T follicular helper cell (primary cell): Measurements from ENCODE around the gene FRMD6.

Experiments used
- DNase-seq: peaks from one replicate; pipeline ENCODE4 v3.0.0-alpha.2; 2020; ENCODE audit warnings: low read depth

Gene FRMD6

DNA sequence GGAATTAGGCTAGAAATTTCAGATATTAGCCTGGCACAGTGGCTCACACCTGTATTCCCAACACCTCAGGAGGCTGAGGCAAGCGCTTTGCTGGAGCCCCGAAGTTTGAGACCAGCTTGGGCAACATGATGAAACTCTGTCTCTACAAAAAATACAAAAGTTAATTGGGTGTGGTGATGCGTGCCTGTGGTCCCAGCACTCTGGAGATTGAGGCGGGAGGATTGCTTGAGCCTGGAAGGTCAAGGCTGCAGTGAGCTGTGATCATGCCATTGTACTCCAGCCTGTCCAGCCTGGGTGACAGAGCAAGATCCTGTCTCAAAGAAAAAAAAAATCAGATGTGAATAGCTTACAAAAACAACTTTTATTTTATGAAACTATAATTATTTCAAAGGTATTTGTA, 15.1 kb downstream of the FRMD6 start:
- DNase-seq: no peak

DNA sequence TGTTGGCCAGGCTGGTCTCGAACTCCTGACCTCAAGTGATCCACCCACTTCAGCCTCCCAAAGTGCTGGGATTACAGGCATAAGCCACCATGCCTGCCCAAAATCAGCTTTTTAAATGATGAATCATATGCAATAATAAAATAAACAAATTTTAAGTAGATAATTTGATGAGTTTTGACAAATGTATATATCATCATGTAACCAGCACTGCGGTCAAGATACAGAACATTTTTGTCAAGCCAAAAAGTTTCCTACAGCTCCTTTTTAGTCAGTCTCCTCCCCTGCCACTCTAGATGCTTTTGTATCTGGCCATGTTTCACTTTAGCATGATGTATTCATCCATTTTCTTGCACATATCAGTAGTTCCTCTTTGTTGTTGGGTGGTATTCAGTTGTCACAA, 17.2 kb downstream of the FRMD6 start:
- DNase-seq: no peak

DNA sequence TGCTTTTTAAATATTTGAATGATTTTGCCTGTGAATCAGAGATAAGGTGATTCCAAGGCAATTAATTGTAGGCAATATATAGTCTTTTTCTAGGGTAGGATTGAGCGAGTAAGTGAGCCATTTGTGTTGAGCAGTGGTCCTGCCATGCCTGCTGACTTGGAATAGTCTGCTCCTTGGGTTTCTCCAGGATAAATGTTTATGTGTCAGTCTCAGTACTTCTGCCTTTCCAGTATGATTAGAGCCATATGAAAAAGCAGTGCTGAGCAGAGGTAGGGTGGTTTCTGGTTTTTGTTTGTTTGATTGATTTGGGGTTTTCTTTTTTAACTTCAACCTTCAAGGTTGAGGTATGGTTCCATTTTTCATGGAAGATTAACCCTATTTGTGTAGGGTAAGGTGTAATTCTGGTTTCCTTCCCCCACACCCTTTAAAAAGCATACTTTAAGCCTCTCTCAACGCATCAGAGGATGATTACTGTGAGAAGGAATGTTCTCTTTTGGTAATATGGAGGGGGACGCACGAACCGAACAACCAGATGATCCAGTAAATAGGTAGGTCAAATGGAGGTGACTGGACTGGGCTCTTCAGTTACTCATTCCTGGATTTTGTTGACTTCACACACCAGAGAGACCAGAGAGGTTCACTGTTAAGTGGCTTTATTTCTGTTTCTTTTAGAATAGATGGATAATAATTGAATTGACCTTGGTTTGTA, 22.7 kb downstream of the FRMD6 start:
- DNase-seq: no peak

DNA sequence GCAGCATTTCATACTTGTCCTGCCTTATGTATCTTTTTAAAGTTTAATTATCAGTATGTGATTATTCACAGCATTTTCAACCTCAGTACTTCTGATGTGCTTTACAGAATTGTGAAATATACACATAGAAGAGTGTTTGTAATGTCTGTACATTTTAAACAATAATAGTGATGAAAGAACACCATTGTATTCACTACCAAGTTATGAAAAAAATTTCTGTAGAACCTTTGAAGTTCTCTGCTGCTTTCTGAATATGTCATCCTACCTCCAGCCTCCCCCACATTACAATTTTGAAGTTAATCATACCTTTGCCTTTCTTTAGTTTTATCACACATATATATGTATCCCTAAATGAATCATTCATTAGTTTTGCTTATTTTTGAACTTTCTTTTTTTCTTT, 24.8 kb downstream of the FRMD6 start:
- no peak for DNase-seq

DNA sequence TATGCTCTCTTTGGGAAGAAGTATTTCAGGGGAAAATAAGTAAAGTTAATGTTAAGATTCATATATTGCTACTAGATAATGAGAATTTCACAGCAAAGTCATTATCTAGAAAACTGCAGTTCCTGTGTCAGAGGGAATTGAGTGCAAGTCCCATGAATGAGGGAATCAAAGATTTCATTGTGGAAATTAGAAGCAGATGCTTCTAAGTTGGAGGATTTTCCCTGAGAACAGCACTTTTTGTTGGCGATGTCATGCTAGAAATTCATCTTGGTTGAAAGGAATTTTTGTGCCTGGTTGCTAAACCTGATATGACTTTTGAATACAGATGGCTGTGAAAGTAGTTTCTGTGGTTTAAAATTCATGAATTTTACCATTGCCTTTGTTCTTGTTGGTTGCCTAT, 25.6 kb downstream of the FRMD6 start:
- DNase-seq: no peak

DNA sequence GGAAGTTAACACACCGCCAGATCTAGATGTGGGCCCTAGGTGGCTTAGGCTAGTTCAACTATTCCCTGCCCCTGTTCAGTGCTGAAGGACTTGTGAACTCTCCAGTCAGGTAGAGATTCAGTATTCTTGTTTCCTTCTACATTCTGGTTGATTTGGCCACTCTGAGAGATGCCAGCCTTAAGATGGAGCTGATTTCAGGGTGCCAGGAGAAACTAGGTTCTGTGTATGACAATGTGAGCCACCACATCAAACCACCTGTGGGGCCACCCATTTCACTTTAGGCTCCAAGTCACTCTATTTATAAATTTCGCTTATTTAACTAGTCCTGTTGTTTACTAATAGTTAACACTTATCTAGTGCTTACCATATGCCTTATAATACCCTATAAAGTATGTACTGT, 26.0 kb downstream of the FRMD6 start:
- DNase-seq: no peak

DNA sequence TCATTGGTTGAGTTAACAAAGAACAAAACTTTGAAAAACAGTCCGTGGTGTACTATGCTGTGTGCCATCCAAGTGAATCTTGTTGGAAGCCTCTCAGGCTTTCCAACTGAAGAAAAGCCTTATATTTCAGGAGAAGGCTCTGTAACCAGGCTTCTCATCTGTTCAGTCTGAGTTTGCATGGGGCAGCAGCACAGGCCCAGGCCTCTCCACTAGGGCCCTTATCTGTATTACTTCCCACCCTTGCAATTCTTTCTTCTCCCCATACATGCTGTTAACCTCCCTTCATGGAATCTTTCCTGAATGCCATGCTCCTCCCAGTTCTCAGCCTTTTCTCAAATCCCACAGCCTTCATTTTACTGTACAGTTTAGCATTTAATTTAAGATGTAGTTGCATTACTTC, 28.3 kb downstream of the FRMD6 start:
- DNase-seq: no peak

DNA sequence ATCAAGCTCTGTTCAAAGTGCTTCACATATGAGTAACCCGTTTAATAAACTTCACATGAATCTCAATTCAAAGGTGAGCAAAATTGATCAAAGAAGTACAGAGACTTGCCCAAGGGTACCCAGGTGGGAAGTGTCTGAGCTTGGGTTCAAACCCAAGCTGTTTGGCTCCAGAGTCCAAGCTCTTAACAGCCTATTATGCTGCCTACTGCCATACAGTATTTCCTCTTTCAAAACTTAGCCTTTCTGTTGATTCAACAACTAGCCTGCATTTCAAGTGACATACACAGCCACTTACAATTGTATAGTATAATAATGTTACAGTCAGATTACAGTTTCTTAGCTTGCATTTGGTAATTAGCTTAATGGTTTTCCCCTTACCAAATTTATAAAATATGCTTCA, 29.7 kb downstream of the FRMD6 start:
- no peak for DNase-seq

DNA sequence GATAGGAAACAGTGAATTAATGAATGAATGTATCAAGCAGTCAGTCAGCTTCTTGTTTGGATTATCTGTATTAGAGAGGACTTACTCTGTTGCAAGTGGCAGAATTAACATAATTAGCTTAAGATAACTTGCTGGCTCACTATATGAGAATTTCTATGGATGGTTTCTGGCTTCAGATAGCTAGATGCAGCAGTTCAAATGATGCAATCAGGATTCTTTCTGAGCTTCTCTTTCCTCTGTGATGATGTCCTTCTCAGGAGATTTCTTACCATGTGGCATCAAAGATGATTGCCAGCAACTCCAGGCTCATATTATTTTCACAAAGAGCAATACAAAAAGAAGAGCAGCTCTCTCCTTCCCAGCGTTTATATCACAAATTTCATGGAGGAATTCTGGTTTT, 30.7 kb downstream of the FRMD6 start:
- DNase-seq: no peak

DNA sequence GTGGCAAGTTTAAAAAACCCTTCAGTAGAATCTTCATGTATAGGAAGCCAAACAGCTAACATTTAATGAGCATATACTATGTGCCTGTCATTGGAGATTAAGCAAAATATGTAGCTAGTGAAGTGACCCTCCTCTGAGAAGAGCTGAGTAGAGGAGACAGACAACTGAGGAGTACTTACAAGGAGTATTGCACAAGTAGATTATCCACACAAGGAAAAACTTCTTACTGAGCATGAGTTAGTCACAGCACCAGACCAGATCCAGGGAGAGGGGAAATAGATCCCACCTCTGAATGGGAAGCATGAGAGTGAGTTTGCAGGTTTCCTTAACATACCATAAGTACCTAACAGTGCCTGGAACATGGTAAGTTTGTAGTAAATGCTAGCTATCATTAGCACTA, 33.0 kb downstream of the FRMD6 start:
- DNase-seq: no peak

DNA sequence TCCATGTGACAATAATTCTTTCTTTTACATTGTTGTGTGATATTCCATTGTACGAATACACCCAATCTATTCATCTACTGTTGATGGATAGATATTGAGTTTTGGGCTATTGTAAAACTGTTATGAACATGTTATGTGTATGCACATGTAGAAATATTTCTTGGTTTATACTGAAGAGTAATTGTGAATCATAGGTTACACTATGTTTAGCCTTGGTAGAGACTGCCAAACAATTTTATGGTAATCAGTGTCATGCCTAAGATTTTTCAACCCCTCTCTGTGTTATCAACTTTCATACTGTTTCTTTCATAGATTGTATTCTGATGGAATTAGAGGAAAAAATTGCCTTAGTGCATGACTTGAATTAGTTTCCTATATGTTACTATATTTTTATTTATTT, 39.5 kb downstream of the FRMD6 start:
- no peak for DNase-seq

DNA sequence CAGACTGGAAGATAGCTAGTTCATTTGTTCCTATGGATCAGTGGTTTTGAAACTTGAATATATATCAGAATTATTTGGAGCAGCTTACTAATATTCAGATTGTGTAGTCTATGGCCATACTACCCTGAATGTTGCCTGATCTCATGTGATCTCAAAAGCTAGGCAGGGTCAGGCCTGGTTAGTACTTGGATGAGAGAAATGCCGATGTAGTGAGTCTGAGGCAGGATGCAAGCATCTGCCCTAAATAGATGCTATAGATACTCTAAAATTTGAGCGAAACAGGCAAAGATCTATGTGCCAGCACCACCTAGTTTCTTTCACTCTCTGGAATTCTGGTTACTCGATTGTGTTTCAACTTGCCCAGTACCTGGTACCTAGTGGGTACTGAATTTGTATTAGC, 40.9 kb downstream of the FRMD6 start:
- DNase-seq: no peak

DNA sequence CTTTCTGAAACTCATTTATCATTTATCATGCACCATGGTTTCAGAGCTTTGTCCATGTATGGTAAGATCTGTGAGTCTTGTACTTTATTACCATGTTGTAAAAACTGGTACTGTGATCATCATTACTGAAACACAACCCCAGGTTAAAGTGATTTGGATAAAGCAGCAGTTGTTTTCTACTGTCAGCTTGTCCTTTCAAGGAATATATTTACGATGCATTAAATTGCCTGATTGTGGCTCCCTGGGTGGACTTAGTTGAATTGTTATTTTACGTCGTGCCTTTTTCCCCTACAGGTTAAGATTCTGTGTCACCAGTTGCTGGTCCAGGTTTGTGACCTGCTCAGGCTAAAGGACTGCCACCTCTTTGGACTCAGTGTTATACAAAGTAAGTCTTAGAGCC, 46.1 kb downstream of the FRMD6 start:
- DNase-seq: no peak

DNA sequence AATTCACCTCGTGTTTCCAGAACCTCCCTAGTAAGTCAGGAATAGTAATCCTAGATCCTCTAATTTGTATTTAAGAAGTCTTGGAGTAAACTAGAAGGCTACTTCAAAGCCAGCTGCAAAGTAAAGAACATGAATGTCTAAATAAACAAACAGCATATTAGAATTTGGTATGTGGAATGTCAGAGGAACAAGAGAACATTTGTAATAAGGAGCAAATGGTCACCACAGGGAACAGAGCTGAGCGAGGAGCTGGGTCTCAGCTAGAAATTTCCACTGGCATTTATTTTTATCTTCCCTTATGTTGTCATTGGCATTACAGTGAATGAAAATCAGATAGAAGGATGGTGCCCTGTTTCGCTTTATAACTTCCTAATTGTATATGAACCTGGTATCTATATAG, 50.2 kb downstream of the FRMD6 start:
- DNase-seq: no peak

DNA sequence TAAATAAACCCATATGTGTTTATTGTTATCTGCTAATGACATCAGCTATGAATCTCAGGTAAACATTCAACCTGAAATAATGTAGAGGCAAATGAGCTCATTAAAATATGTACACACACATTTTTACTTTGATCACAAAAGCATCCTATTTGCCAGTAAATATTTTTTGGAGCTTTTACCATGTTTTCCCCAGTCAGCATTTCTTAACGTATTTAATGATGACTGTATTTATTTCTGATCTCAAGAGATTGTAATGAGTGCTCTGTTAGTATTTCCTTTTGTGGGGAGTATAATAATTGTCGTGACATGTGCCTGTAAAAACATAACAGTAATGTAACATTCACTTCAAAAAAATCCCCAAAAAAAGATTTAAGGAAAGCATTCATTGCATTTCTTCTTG, 52.1 kb downstream of the FRMD6 start:
- DNase-seq: no peak

DNA sequence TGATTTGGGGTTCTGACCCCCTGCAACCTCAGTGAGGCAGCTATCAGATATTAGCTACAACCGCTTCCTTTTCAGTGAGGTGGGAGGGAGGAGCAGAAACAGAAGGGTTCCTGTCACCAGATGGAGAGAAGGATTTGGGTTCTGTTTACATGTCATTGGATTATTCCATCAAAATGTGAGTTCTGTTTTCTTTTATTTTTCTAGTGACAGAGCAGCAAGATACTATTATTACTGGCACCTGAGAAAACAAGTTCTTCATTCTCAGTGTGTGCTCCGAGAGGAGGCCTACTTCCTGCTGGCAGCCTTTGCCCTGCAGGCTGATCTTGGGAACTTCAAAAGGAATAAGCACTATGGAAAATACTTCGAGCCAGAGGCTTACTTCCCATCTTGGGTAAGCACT, 52.8 kb downstream of the FRMD6 start:
- DNase-seq: no peak

DNA sequence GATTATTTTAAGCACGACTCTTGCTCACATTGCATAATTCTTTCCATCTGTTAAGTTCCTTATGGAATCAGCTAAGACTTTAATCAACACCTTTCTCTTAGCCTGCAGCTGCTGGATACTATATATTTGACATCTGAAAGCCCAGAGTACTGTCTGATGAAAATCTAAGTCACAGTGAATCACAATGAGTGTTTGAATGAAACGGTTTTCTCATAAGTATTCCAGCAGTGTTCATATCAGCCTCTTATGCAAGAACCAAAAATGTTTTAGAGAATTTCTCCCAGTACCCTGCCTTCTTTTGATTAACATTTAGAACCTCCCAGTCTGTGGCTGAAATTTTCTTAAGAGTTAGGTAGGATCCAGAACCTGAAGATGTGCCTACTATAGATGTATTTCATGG, 55.6 kb downstream of the FRMD6 start:
- DNase-seq: no peak

DNA sequence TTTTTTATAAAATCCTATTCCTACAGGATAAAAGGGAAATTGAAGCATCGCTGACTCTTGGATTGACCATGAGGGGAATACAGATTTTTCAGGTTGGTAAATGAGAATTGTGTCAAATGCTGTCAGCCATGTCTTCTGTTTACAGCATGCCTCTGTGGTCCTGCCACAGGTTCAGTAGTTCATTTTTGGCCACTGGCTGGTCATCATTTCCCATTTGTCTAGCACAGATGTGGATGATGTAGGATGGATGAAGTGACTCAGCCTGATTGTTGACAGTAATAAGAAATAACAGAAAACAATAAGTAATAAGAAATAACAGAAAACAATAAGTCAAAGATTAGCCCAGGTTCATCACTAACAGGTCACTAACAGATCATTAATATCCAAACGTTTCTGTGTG, 59.8 kb downstream of the FRMD6 start:
- DNase-seq: no peak

DNA sequence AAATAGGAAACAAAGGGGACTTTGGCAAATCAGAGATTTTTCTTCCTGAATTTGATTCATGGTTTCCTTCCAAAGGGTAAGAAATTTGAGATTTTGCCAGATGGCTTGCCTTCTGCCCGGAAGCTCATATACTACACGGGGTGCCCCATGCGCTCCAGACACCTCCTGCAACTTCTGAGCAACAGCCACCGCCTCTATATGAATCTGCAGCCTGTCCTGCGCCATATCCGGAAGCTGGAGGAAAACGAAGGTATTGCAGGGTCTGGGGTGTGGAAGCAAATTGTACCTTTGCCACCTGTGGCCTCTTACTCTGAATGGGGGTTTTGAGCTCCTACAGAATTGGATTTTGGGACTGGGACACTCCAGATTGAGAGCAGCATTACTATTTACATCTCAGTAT, 63.5 kb downstream of the FRMD6 start:
- DNase-seq: no peak

DNA sequence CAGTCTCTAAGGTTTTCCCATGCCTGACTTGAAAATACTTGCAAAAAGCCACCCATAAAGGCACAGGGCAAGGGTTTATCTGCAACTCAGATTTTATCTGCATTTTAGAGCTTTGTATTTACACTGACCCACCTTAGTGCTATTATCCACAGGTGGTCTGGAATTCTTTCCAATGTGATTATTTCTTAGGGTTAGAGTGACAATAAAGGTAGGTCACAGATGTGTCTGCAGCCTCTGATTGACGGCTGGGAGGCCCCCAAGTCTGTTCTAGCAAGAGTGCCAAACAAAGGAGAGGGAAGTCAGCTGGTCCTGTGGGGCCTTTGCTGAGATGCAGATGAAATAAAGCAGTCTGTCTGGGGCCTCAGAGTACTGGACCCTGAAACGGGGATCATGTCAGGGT, 64.0 kb downstream of the FRMD6 start:
- DNase-seq: no peak

DNA sequence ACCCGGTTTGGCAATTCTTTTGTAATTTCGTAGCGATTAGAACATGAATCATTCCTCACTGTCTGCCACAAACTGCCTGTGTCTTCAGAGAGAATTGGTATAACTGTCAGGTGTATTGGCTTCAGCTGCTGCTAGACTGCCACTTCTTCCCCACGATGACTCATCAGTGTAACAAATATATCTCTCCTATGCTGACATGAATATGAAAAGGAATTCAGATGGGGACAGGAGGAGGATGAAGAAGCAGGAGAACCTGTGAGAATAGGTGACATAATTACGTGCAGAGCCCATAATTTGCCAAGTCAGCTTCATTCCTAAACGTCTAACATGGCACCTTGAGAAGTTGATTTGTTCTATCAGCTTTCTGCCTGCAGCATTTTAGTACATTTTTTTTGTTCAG, 64.9 kb downstream of the FRMD6 start:
- no peak for DNase-seq

DNA sequence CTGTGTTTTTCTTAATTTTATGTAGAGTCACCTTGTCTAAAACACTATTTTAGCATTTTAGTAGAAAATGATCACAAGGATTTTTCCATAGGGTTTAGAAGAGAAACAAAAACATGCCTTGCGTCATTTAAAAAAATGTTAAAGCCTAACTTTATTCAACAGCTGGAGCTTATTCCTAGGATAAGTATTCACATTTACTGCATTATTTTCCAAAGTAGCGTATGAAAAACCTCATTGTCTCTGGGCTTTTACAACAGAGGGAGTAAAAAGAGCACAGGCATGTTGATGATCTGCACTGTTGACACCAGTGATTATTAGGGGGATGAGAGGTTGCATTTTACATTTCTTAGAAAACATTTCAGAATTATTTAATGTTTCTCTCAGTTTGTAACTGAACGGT, 66.1 kb downstream of the FRMD6 start:
- no peak for DNase-seq

DNA sequence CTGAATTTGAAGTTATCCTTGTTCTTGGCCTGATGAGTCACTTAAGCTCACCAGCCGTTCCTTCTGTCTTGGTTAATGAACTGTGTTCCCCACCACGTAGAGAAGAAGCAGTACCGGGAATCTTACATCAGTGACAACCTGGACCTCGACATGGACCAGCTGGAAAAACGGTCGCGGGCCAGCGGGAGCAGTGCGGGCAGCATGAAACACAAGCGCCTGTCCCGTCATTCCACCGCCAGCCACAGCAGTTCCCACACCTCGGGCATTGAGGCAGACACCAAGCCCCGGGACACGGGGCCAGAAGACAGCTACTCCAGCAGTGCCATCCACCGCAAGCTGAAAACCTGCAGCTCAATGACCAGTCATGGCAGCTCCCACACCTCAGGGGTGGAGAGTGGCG, 68.2 kb downstream of the FRMD6 start:
- DNase-seq: no peak

DNA sequence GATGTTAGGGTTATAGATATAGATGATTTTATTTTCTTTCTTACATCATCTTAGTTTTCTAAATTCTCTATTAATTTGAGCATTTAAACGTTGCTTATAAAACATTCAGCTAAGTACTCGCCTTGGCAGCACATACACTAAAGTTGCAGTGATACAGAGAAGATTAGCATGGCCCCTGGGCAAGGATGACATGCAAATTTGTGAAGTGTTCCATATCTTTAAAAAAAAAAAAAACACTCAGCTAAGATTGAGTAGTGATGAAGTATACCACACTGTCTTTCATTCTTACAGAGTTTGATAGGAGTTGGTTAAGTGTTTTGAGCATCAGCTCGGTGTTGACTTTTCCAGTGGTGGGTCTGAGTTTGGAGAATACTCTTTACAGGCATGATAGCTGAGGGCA, 72.3 kb downstream of the FRMD6 start:
- no peak for DNase-seq

DNA sequence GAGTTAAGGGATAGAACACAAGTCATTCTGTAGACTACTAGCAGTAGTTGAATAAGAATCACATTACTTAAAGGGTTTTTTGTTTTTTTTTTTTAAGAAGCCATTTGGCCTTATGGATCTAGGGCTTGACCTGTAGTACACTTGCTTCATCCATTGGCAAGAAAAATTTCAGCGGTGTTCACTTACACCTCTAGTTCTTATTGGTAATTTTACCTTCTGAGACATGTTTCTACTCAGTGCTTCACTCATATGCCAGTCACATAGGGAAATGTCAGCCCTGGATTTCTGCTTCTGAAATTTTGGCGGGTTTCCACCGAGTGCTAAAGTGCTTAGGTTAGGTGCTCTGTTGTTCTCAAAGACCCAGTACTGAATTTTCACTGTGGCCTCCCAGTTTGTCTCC, 72.9 kb downstream of the FRMD6 start:
- DNase-seq: no peak
